ENCODE results near the gene ARID3A.
"Not testable (repeated sequence)": the region's sequence is repeated elsewhere in the genome, so short reads cannot be mapped to it uniquely, and the experiment has no call there.

Gene ARID3A

GRCh38 chr19:947707-948539, 22.1 kb downstream of the ARID3A start:
- no peak for DNase-seq (ENCODE audit: low read depth)

GRCh38 chr19:948842-949496, 23.1 kb downstream of the ARID3A start:
- no peak for DNase-seq (ENCODE audit: low read depth)

- no peak for DNase-seq (ENCODE audit: low read depth)
Measured at GRCh38 chr19:950352-951066, 24.7 kb downstream of the ARID3A start.

GRCh38 chr19:952049-952679, 26.3 kb downstream of the ARID3A start:
- no peak for DNase-seq (ENCODE audit: low read depth)

- DNase-seq (ENCODE audit: low read depth): no peak
Measured at GRCh38 chr19:952680-953444, 27.0 kb downstream of the ARID3A start.

- DNase-seq (ENCODE audit: low read depth): no peak
Measured at GRCh38 chr19:953445-954271, 27.8 kb downstream of the ARID3A start.

- no peak for DNase-seq (ENCODE audit: low read depth)
Measured at GRCh38 chr19:954272-954671, 28.4 kb downstream of the ARID3A start.

GRCh38 chr19:954672-955494, 29.0 kb downstream of the ARID3A start:
- DNase-seq (ENCODE audit: low read depth): no peak

- no peak for DNase-seq (ENCODE audit: low read depth)
Measured at GRCh38 chr19:955803-956765, 30.2 kb downstream of the ARID3A start.

GRCh38 chr19:956766-957440, 31.1 kb downstream of the ARID3A start:
- DNase-seq (ENCODE audit: low read depth): no peak

GRCh38 chr19:957578-957977, 31.7 kb downstream of the ARID3A start:
- not testable (repeated sequence) for DNase-seq (ENCODE audit: low read depth)

- DNase-seq (ENCODE audit: low read depth): peak; percentile 35
Measured at GRCh38 chr19:958967-959855, 33.4 kb downstream of the ARID3A start.

GRCh38 chr19:960020-960419, 34.2 kb downstream of the ARID3A start:
- no peak for DNase-seq (ENCODE audit: low read depth)

GRCh38 chr19:960601-960938, 34.7 kb downstream of the ARID3A start:
- DNase-seq (ENCODE audit: low read depth): no peak

- no peak for DNase-seq (ENCODE audit: low read depth)
Measured at GRCh38 chr19:961866-962620, 36.2 kb downstream of the ARID3A start.

- DNase-seq (ENCODE audit: low read depth): no peak
Measured at GRCh38 chr19:962683-963400, 37.0 kb downstream of the ARID3A start.

Measured in activated T-cell treated with anti-CD3 and anti-CD28 coated beads for 24 hours (primary cell).